Measurements from ENCODE around the gene LEF1. TPM values are rescaled to one million over a fixed set of nuclear protein-coding genes. Genes with fewer than 3 reads are reported as not detected.

Gene LEF1
- total RNA-seq, 1 donor from 2014 or later, result 1.1 TPM

- POLR2A ChIA-PET, result no interaction called here
Measured at GRCh38 chr4:108003982-108004515, 164.7 kb downstream of the LEF1 start.

GRCh38 chr4:108001540-108002135 lies 167.1 kb downstream of the LEF1 start:
- Mint-ChIP-seq H3K27me3 (no peaks in the 10 kb centered on the region), H3K9me3 (no peaks in the 10 kb centered on the region), H3K4me1 (peaks cover 6% of the 10 kb centered on the region), H3K36me3 (ENCODE audit: low read depth) (peaks cover 22% of the 10 kb centered on the region), H3K27ac (no peak overlapping the region), H3K4me3 (no peak overlapping the region)
- ATAC-seq (ENCODE audit: low read depth) (no peak), DNase-seq (no peak)
- intact Hi-C loops (cut with micrococcal nuclease), result no loop called here
- ChIA-PET POLR2A (no interaction called here), CTCF (no interaction called here)
- TF ChIP-seq CTCF (IDR thresholded peaks at IDR 0.05), result no peak

More at GRCh38 chr4:108003982-108004515, 164.7 kb downstream of the LEF1 start:
- peaks cover 9% of the 10 kb centered on the region for H3K36me3 Mint-ChIP-seq (ENCODE audit: low read depth)
- CTCF ChIA-PET, result interaction anchor here (1.1 kb wide), 1 partner anchor 15 kb away, joined by 4 read pairs; no protein-coding TSS in a partner anchor
- intact Hi-C loops (cut with micrococcal nuclease), result no loop called here
- H3K9me3 Mint-ChIP-seq, result no peaks in the 10 kb centered on the region
- no peak overlapping the region for H3K27ac Mint-ChIP-seq
- no peak for TF ChIP-seq CTCF (IDR thresholded peaks at IDR 0.05)
- H3K27me3 Mint-ChIP-seq, result no peaks in the 10 kb centered on the region
- ATAC-seq (ENCODE audit: low read depth), result no peak
- no peak overlapping the region for H3K4me3 Mint-ChIP-seq
- DNase-seq, result no peak
- peaks cover 3% of the 10 kb centered on the region for H3K4me1 Mint-ChIP-seq

GRCh38 chr4:107999932-108000539 lies 168.7 kb downstream of the LEF1 start:
- H3K4me1 Mint-ChIP-seq, result peaks cover 11% of the 10 kb centered on the region
- no peaks in the 10 kb centered on the region for H3K27me3 Mint-ChIP-seq
- POLR2A ChIA-PET, result no interaction called here
- no peak for ATAC-seq (ENCODE audit: low read depth)
- no peak overlapping the region for H3K4me3 Mint-ChIP-seq
- no peaks in the 10 kb centered on the region for H3K9me3 Mint-ChIP-seq
- no peak for TF ChIP-seq CTCF (IDR thresholded peaks at IDR 0.05)
- DNase-seq, result no peak
- no peak overlapping the region for H3K27ac Mint-ChIP-seq
- CTCF ChIA-PET, result interaction anchor here (1.0 to 2.2 kb wide), 2 partner anchors 15 to 19 kb away, joined by 3 to 6 read pairs; no protein-coding TSS in a partner anchor
- intact Hi-C loops (cut with micrococcal nuclease), result no loop called here
- H3K36me3 Mint-ChIP-seq (ENCODE audit: low read depth), result peaks cover 26% of the 10 kb centered on the region

- H3K9me3 Mint-ChIP-seq, result no peaks in the 10 kb centered on the region
- no peak overlapping the region for H3K4me3 Mint-ChIP-seq
- no peak for ATAC-seq (ENCODE audit: low read depth)
- intact Hi-C loops (cut with micrococcal nuclease), result no loop called here
- no peak for TF ChIP-seq CTCF (IDR thresholded peaks at IDR 0.05)
- peaks cover 24% of the 10 kb centered on the region for H3K36me3 Mint-ChIP-seq (ENCODE audit: low read depth)
- DNase-seq, result no peak
- CTCF ChIA-PET, result no interaction called here
- H3K27ac Mint-ChIP-seq, result no peak overlapping the region
- peaks cover 29% of the 10 kb centered on the region for H3K4me1 Mint-ChIP-seq
- no peaks in the 10 kb centered on the region for H3K27me3 Mint-ChIP-seq
- POLR2A ChIA-PET, result no interaction called here
Measured at GRCh38 chr4:107997794-107998193, 170.9 kb downstream of the LEF1 start.

Other genes starting within 250 kb of the LEF1 start
- gene CYP2U1, start 237.4 kb downstream of the LEF1 start, total RNA-seq, result 9.2 and 11.6 TPM in 2 replicates
- gene HADH, start 179.0 kb downstream of the LEF1 start, total RNA-seq, result 21.2 and 22.8 TPM in 2 replicates